NCI-H526 (cell line): ENCODE data around the gene DLX2.

ENCODE experiments used
- DNase-seq, 2 experiments: peaks; one replicate each; lab custom pipeline; 2025; lab: John Stamatoyannopoulos, UW

Gene DLX2

GRCh38 chr2:172094294-172095145 is 8.2 kb downstream of the DLX2 start:
- DNase-seq, result peak in 1 of 2 experiments; percentile 30

DNA sequence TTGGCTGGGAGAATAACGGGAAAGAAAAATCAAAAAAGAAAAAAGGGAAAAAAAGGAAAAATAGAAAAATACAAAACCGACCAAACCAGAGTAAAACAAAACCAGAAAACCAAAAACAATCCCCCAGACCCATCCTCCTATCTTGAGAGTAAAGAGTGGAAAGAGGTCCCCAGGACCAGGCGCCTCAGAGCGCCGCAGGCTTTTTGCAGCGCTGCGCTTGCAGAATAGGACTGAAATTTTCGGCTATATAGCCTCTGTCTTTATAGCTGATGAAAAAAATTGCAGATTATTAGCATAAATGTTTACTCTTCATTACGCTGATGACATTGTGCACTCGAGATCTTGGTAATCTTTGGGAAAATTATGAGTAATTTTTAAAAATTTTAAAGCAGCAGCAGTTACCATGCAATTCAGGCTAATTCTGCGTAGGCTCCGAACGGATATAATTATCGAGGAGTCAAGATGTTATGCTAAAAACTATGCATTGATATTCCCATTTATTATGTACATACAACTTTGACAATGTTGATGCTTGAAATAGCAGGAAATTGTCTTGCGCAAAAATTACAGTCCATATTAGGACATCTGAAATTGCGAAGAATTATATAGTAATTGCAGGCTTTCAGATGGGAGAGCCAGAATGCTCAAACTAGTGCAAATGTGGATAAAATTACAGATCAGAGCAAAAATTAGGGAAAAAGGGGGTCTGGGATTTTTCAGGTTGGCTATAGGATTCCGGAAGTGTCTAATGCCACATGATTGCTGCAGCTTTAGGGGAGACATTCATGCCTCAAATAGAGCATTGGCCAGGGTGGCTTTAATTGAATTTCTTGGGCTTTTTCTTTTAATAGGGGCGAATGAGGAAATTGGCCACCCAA is 9.0 kb downstream of the DLX2 start:
- no peak for DNase-seq

GRCh38 chr2:172092716-172093415 is 9.8 kb downstream of the DLX2 start:
- no peak for DNase-seq

DNA sequence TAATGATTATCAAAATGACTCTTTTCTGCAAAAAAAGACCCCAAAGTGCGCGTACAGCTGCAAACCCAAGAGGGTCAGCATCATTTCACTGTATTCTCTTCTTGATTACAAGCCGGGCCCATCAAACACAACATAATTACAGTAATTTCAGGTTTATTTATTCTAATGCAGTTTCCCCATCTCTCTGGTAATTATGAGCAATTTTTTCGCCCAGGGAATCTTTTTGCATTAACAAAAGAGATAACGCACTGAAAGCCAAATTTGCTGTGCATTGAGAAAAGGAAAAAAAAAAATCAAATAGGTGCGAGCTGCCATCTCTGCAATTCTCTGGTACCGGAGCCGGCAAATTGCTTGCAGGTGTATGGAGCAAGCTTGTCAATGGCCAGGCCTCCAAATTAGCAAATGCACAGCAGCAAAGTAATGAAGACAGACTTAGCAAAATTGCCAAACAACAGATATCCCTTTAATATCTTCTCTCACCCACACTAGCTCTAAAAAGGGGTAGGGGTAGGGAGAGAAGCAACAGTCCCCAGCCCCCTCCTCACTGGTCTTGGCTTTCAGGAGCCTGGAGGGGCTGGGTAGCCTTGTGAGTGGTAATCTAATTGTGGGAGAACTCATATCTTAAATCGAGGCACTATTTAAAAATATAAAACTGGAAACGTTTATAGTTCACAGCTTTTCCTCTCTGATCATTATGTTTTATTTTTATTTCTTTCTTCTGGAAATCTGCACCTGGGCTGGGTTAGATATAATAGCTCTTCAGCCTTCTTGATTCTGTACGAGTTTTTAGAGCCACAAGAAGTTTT is 10.7 kb downstream of the DLX2 start:
- no peak for DNase-seq

- DNase-seq, result no peak
Observed at GRCh38 chr2:172091000-172091641, 11.6 kb downstream of the DLX2 start.

DNA sequence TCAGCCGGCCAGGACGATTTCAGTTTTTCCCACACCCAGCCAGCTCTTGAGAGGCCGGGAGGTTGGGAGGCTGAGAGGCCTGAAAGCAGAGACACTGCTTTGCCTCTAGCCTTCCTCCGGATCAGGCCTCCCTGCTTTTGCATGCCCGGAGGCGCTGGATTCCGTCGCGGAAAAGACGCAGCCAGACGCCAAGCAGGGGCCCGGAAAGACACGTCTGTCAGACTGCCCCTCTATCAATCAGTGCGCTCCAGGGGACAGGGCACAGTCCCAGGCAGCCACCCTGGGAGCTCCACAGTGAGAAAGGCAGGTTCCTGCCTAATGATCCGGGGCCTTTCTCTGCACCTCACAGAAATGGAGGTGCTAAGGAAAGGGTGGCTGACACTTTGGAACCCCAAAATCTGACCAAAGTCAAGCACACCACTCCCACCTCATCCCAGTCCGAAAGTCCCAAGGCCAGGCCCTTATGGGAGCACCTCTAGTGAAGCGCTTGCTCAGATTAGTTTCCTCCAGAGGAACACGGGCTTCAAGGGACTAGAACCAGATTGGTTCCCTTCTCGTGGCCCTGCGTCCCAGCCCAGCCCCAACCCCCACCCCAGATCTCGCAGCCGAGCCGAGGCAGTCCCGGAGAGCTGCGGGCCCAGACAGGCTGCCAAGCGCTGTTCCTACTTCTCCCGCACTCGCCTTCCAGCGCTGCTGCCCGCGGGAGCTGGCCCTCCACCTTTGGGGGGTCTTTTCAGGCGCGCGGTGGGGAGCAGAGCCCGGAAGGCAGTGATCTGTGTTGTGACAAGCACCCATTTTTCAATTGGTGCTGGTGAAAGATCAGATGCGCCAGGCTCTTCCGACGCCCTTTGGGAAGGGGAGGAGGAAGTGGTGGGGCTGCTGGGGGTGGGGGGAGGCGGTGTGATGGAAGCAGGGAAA is 12.4 kb downstream of the DLX2 start:
- DNase-seq, result no peak

DNA sequence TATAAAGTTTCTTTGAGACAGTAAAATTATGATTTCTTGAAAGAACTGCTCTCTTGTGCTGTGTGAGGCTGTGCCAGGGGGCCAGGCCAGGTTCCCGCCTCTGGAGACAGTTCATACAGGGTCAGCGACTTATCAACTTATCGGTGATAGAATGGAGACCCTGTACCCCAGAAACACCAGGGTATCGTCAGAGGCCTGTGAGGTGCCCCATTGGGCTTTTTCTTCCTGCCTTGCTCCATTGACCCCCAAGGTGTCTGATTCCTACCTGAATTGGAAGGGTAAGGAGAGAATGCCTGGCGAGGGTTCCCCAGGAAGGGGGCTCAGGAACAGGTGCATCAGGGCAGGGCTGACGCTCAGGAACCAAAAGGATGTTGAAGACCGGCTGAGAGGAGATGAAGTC is 13.1 kb downstream of the DLX2 start:
- no peak for DNase-seq

- DNase-seq, result no peak
Observed at GRCh38 chr2:172089005-172089504, 13.6 kb downstream of the DLX2 start.

- no peak for DNase-seq
Observed at GRCh38 chr2:172088245-172089004, 14.3 kb downstream of the DLX2 start.

DNA sequence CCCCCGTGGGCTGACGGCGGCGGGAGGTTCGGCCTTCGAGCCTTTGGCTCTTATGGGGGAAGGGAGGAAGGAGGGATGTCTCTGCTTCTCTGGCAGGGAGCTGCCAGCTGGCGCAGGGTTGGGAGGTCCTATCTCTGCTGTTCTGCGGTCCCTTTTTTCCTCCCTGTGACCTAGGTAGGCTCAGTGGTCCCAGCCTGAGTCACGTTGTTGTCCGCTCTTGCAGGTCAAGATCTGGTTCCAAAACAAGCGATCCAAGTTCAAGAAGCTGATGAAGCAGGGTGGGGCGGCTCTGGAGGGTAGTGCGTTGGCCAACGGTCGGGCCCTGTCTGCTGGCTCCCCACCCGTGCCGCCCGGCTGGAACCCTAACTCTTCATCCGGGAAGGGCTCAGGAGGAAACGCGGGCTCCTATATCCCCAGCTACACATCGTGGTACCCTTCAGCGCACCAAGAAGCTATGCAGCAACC is 14.9 kb downstream of the DLX2 start:
- DNase-seq, result no peak

DNA sequence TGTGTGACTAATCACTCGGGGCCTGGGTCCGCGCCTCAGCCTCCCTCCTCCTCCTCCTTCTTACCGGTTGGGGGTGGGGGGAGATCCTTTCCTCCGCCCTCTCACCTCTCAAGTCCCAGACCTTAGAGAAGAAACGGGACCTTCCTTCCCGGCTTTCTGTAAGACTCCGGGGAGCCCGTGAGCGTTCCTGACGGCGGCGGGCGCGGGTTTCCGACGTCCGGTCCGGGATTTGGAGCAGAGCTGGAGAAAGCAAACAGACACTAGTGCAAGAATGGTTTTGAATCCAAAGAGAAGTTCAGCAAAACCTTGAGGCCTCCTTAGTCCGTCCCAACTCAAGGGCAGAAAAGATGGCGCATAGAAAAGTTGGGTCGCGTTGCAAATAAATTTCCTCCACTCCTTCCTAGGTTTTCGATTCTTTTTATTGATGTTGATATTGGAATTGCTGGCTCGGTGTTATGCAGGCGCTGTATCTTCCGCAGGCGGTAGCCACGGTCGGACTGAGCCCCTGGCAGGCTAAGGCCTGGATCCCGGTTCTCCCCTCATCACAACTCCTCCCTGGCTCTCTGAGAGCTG is 15.4 kb downstream of the DLX2 start:
- DNase-seq, result no peak

DNA sequence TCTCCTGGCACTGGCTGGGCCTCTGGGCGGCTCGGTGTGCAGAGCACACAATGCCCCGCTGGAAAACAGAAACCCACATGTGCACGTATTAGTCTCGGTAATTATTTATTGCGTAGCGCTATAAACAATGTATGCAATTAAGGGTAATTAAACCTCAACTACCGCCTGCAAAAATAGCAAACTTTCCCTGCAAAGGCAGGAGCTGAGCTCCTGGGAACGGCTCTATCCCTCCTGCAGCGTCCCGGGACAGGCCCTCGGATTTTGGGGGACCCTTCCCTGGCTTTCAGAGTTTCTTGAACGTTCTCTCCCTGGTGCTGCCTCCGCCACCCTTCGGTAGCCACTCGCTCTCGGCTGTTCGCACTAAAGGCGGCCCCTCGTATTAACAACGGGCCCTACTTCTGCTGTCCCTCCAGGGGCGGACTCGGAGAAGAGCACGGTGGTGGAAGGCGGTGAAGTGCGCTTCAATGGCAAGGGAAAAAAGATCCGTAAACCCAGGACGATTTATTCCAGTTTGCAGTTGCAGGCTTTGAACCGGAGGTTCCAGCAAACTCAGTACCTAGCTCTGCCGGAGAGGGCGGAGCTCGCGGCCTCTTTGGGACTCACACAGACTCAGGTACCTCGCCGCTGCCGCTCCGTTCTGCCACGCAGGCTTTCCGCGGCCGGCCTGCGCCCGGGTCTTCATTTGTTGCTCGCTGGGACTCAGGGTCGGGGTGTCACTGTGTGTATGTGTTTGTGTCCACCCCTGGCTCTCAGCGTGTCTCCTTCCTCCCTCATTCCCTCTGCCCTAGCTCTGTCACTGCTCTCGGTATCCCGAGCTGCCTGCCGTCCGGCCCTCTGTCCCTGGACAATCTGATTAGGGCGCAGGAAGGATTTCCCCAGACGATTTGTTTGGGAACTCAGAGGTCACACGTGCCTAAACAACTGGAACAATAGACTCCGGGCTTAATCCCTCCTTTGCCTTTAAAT is 16.2 kb downstream of the DLX2 start:
- DNase-seq, result peak; percentile 74 to 85

DNA sequence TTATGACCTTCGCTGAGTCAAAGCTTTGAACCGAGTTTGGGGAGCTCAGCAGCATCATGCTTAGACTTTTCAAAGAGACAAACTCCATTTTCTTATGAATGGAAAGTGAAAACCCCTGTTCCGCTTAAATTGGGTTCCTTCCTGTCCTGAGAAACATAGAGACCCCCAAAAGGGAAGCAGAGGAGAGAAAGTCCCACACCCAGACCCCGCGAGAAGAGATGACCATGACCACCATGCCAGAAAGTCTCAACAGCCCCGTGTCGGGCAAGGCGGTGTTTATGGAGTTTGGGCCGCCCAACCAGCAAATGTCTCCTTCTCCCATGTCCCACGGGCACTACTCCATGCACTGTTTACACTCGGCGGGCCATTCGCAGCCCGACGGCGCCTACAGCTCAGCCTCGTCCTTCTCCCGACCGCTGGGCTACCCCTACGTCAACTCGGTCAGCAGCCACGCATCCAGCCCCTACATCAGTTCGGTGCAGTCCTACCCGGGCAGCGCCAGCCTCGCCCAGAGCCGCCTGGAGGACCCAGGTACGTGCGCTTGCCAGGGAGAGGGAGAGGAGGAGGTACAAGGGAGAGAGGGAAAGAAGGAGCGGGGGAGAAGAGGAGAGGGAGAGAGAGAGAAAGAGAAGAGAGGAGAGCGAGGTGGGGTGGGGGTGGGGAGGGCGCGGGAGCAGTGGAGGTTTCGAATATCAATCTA is 17.1 kb downstream of the DLX2 start, which contains the start of gene DLX1:
TSS of gene DLX1 (plus strand) at position 48 of the 700 bp plus-strand sequence. CDS start at position 219, 171 bp downstream.
- DNase-seq, result peak; percentile 74

GRCh38 chr2:172084645-172085459 is 17.8 kb downstream of the DLX2 start:
- peak; percentile 90 to 96 for DNase-seq

- DNase-seq, result peak; percentile 69 to 94
Observed at GRCh38 chr2:172084395-172084644, 18.4 kb downstream of the DLX2 start.
